ENCODE measurements around the gene NTNG2.

Gene NTNG2

DNA sequence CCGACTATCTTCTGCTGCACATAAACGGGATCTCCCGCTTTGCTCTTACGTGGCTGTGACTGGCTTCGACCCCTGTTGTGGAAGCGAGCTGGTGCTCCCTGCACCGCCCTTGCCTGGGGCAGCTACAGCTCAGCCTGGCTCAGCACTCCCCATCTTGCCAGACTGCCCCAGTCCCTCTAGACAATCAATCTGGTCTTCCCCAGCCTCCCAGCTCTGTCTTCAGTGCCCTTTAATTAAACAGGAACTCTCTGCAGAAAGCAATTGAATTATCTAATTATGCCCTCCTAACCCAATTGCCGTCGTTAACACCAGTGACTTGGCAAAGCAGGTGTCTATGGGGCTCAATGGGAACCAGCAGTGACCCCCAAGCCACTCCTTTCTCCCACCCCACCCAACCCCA, 18.9 kb upstream of the NTNG2 start:
- TF ChIP-seq POLR2AphosphoS5 (IDR thresholded peaks at IDR 0.05; ENCODE audit: borderline replicate concordance, low read depth, low read length) (no peak), FOXP2 (optimal IDR thresholded peaks at IDR 0.05; ENCODE audit: control extremely low read depth, extremely low read length, insufficient read depth) (no peak), EZH2 (IDR thresholded peaks at IDR 0.05) (no peak)
- no peaks in the 10 kb centered on the region for H3K9me3 ChIP-seq (ENCODE audit: low read depth, low read length)
- H3K27ac ChIP-seq: no peak overlapping the region
- H3K4me3 ChIP-seq: no peak overlapping the region
- H3K36me3 ChIP-seq (ENCODE audit: insufficient read depth, low read length): no peaks in the 10 kb centered on the region
- H3K9ac ChIP-seq (ENCODE audit: insufficient read length): no peak overlapping the region
- DNase-seq (ENCODE audit: low read depth, low spot score): no peak

DNA sequence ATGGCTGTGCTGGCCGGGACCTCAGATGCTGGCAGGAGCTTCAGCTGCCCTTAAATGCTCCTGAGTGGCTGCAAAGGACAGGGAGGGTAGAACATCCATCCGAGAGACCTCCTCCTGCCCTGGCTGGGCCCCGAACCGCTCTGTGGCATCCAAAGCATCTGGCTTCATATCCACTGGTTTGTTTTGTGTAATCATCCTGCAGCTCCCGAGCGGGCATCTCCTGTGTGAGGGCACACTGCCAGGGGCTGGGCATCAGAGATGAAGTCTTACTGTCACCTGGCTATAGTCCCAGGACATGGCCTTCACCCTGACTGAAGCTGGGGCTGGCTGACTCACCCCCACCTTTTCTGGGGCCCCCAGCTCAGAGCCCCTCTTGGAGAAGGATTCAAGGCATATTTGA, 18.5 kb upstream of the NTNG2 start:
- no peak for TF ChIP-seq EZH2 (IDR thresholded peaks at IDR 0.05)
- no peak for TF ChIP-seq FOXP2 (optimal IDR thresholded peaks at IDR 0.05; ENCODE audit: control extremely low read depth, extremely low read length, insufficient read depth)
- no peak for TF ChIP-seq POLR2AphosphoS5 (IDR thresholded peaks at IDR 0.05; ENCODE audit: borderline replicate concordance, low read depth, low read length)
- Histone ChIP-seq H3K36me3 (ENCODE audit: insufficient read depth, low read length) (no peaks in the 10 kb centered on the region), H3K9ac (ENCODE audit: insufficient read length) (no peak overlapping the region), H3K4me3 (no peak overlapping the region), H3K27ac (no peak overlapping the region), H3K9me3 (ENCODE audit: low read depth, low read length) (no peaks in the 10 kb centered on the region)
- DNase-seq (ENCODE audit: low read depth, low spot score): no peak

DNA sequence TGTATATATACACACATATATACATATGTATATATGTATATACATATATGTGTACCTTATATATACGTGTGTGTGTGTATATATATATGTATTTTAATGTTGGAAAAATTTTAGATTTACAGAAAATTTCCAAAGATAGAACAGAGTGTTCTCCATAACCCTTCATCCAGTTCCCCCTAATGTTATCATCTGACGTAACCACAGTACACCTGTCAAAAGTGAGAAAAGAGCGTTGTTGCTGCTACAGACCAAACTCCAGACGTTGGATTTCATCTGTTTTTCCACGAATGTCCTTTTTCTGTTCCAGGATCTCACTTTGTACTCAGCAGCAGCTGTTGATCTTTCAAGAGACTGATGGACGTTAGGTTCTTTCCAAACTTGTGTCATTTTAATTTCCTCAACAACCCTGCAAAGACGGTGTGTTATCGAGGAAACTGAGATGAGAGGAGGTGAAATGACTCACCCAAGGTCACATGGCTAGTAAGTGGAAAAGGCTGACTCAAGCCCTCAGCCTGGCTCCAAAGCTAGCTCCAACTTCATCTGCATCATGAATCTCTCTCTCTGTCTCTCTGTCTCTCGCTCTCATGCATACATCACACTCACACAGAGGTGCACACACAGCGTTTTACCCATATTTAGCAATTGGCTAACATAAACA, 17.0 kb upstream of the NTNG2 start:
- no peak for DNase-seq (ENCODE audit: low read depth, low spot score)

DNA sequence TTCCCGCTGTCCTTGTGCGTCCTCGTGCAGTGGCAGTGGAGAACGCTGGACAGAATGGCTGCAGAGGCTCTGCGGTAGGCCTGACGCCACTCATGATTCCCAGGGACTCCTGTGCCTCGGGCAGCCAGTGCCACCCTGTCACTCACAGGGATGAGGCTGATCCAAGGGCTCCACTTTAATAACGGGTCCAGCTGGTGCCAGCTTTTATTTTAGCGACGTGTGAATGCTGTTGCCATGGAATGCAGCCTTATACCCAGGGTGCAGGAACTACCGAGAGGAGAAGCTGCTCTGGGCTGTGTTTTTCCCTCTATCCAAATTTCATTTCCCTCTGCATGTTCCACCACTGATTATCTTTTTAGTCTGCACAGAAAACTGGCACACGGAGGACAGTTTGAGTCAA, 15.8 kb upstream of the NTNG2 start:
- TF ChIP-seq POLR2AphosphoS5 (IDR thresholded peaks at IDR 0.05; ENCODE audit: borderline replicate concordance, low read depth, low read length): no peak
- no peak for TF ChIP-seq FOXP2 (optimal IDR thresholded peaks at IDR 0.05; ENCODE audit: control extremely low read depth, extremely low read length, insufficient read depth)
- TF ChIP-seq EZH2 (IDR thresholded peaks at IDR 0.05): no peak
- H3K9ac ChIP-seq (ENCODE audit: insufficient read length): no peak overlapping the region
- DNase-seq (ENCODE audit: low read depth, low spot score): no peak
- H3K9me3 ChIP-seq (ENCODE audit: low read depth, low read length): no peaks in the 10 kb centered on the region
- H3K27ac ChIP-seq: no peak overlapping the region
- H3K4me3 ChIP-seq: no peak overlapping the region
- no peaks in the 10 kb centered on the region for H3K36me3 ChIP-seq (ENCODE audit: insufficient read depth, low read length)

More for the DNA sequence above, 17.0 kb upstream of the NTNG2 start:
- Histone ChIP-seq H3K36me3 (ENCODE audit: insufficient read depth, low read length) (no peaks in the 10 kb centered on the region), H3K4me3 (no peak overlapping the region), H3K9me3 (ENCODE audit: low read depth, low read length) (no peaks in the 10 kb centered on the region), H3K27ac (no peak overlapping the region), H3K9ac (ENCODE audit: insufficient read length) (no peak overlapping the region)
- TF ChIP-seq EZH2 (IDR thresholded peaks at IDR 0.05): no peak
- TF ChIP-seq FOXP2 (optimal IDR thresholded peaks at IDR 0.05; ENCODE audit: control extremely low read depth, extremely low read length, insufficient read depth): no peak
- TF ChIP-seq POLR2AphosphoS5 (IDR thresholded peaks at IDR 0.05; ENCODE audit: borderline replicate concordance, low read depth, low read length): no peak

DNA sequence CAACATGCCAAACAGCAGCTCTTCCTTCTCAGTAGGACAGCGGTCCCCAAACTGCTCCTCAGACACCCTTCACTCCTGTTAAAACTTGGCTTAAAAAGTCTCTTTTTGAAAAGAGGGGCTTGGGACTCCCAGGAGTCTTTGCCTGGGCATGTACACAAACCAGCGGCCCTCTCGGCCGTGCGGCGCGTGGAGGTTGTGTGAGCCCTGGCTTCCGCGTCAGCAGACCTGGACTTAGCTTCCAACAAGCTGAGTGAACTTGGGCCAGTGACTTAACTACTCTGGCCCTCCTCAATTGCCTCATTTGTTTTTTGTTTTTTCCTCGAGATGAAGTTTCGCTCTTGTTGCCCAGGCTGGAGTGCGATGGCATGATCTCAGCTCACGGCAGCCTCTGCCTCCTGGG, 15.3 kb upstream of the NTNG2 start:
- Histone ChIP-seq H3K9ac (ENCODE audit: insufficient read length) (no peak overlapping the region), H3K27ac (no peak overlapping the region), H3K36me3 (ENCODE audit: insufficient read depth, low read length) (no peaks in the 10 kb centered on the region), H3K9me3 (ENCODE audit: low read depth, low read length) (no peaks in the 10 kb centered on the region), H3K4me3 (no peak overlapping the region)
- no peak for TF ChIP-seq FOXP2 (optimal IDR thresholded peaks at IDR 0.05; ENCODE audit: control extremely low read depth, extremely low read length, insufficient read depth)
- no peak for TF ChIP-seq POLR2AphosphoS5 (IDR thresholded peaks at IDR 0.05; ENCODE audit: borderline replicate concordance, low read depth, low read length)
- no peak for TF ChIP-seq EZH2 (IDR thresholded peaks at IDR 0.05)
- DNase-seq (ENCODE audit: low read depth, low spot score): no peak

DNA sequence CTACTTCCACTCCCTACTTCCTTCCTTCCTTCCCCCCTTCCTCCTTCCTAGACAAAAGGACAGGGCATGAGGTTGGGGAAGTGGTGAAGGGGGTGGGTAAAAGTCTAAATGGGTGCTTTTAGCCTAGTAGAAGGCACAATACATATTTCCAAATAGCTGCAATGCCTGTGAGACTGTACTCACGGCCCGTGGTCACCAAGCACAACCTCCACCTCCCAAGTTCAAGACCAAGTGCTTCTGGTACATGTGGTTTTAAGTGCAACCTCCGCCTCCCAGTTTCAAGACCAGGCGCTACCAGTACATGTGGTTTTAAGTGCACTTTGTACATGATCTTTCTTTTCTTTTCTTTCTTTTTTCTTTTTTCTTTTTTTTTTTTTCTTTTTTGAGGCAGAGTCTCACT, 14.5 kb upstream of the NTNG2 start:
- TF ChIP-seq FOXP2 (optimal IDR thresholded peaks at IDR 0.05; ENCODE audit: control extremely low read depth, extremely low read length, insufficient read depth): no peak
- no peak for TF ChIP-seq POLR2AphosphoS5 (IDR thresholded peaks at IDR 0.05; ENCODE audit: borderline replicate concordance, low read depth, low read length)
- TF ChIP-seq EZH2 (IDR thresholded peaks at IDR 0.05): no peak
- H3K36me3 ChIP-seq (ENCODE audit: insufficient read depth, low read length): no peaks in the 10 kb centered on the region
- H3K9me3 ChIP-seq (ENCODE audit: low read depth, low read length): no peaks in the 10 kb centered on the region
- no peak overlapping the region for H3K4me3 ChIP-seq
- H3K9ac ChIP-seq (ENCODE audit: insufficient read length): no peak overlapping the region
- no peak overlapping the region for H3K27ac ChIP-seq
- no peak for DNase-seq (ENCODE audit: low read depth, low spot score)

DNA sequence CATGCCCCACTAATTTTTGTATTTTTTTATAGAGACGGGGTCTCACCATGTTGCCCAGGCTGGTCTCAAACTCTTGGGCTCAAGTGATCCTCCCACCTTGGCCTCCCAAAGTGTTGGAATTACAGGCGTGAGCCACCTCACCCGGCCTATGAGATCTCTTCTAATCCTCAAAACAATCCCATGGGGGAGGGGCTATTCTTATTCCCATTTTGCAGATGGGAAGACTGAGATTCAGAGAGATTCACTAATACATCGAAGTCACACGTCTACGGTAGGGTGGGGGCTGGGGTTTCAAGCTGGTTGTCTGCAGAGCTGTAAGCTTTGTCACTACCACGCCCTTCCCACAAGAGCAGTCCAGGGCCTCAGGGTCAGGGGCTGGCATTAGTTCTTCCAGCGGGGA, 14.0 kb upstream of the NTNG2 start:
- Histone ChIP-seq H3K36me3 (ENCODE audit: insufficient read depth, low read length) (no peaks in the 10 kb centered on the region), H3K9me3 (ENCODE audit: low read depth, low read length) (no peaks in the 10 kb centered on the region), H3K9ac (ENCODE audit: insufficient read length) (no peak overlapping the region), H3K27ac (no peak overlapping the region), H3K4me3 (no peak overlapping the region)
- no peak for TF ChIP-seq POLR2AphosphoS5 (IDR thresholded peaks at IDR 0.05; ENCODE audit: borderline replicate concordance, low read depth, low read length)
- no peak for TF ChIP-seq EZH2 (IDR thresholded peaks at IDR 0.05)
- no peak for TF ChIP-seq FOXP2 (optimal IDR thresholded peaks at IDR 0.05; ENCODE audit: control extremely low read depth, extremely low read length, insufficient read depth)
- DNase-seq (ENCODE audit: low read depth, low spot score): no peak

DNA sequence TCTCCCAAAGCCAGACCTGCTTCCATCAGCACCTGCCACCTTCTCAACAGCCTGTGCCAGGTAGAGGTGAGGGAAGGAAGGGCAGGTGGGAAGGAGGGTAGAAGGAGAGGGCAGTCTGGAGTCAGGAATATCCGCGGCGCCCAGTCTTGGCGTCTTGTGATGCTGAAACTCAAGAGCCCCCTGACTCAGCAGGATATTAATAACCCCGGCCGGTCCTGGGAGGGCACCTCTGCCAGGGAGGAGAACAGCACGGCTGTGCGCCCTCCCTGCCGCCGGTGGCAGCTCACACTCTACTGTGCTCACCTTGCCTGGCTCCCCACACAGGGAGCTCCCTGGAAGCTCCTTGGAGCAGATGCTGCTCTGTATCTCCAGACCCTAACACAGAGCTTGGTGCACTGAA, 11.6 kb upstream of the NTNG2 start:
- no peaks in the 10 kb centered on the region for H3K9me3 ChIP-seq (ENCODE audit: low read depth, low read length)
- H3K4me3 ChIP-seq: no peak overlapping the region
- no peak overlapping the region for H3K27ac ChIP-seq
- H3K36me3 ChIP-seq (ENCODE audit: insufficient read depth, low read length): no peaks in the 10 kb centered on the region
- DNase-seq (ENCODE audit: low read depth, low spot score): no peak
- H3K9ac ChIP-seq (ENCODE audit: insufficient read length): no peak overlapping the region
- TF ChIP-seq POLR2AphosphoS5 (IDR thresholded peaks at IDR 0.05; ENCODE audit: borderline replicate concordance, low read depth, low read length) (no peak), EZH2 (IDR thresholded peaks at IDR 0.05) (no peak), FOXP2 (optimal IDR thresholded peaks at IDR 0.05; ENCODE audit: control extremely low read depth, extremely low read length, insufficient read depth) (no peak)

DNA sequence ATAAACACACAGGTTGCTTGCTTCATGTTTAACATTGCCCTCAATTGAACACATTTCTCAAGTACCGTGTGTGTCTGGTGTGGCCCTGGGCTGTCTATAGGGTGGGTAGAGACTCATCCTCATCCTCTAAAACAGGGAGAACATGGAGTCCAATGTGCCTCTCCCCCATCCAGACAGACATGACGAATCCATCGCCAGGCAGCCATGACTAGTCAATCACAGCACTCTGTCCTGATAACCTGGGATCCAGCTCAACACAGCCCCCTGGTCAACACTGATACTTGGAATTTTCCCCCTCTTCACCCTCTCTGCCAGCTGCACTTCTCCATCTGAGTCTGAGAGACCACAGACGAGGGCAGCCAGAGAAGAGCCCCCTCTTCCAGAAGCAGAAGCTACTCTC, 10.7 kb upstream of the NTNG2 start:
- H3K9ac ChIP-seq (ENCODE audit: insufficient read length): no peak overlapping the region
- H3K27ac ChIP-seq: no peak overlapping the region
- no peaks in the 10 kb centered on the region for H3K9me3 ChIP-seq (ENCODE audit: low read depth, low read length)
- H3K4me3 ChIP-seq: no peak overlapping the region
- TF ChIP-seq POLR2AphosphoS5 (IDR thresholded peaks at IDR 0.05; ENCODE audit: borderline replicate concordance, low read depth, low read length): no peak
- no peak for TF ChIP-seq FOXP2 (optimal IDR thresholded peaks at IDR 0.05; ENCODE audit: control extremely low read depth, extremely low read length, insufficient read depth)
- TF ChIP-seq EZH2 (IDR thresholded peaks at IDR 0.05): no peak
- DNase-seq (ENCODE audit: low read depth, low spot score): no peak
- H3K36me3 ChIP-seq (ENCODE audit: insufficient read depth, low read length): no peaks in the 10 kb centered on the region

All from SK-N-MC (cell line).